22Rv1 (cell line): ENCODE data around the gene EIF1.

Experiments
- ZFX ChIP-seq: fragments of 450-650 bp; IDR thresholded peaks from 2 replicates; pipeline ENCODE4 v1.6.1; 2017; ENCODE audit warnings: antibody characterized with exemption, borderline replicate concordance
- TF ChIP-seq, protein P1 (sequence below): fragments of 450-650 bp; IDR thresholded peaks from 2 replicates; pipeline ENCODE4 v1.5.1; 2017; ENCODE audit warnings: mild to moderate bottlenecking

DNA sequence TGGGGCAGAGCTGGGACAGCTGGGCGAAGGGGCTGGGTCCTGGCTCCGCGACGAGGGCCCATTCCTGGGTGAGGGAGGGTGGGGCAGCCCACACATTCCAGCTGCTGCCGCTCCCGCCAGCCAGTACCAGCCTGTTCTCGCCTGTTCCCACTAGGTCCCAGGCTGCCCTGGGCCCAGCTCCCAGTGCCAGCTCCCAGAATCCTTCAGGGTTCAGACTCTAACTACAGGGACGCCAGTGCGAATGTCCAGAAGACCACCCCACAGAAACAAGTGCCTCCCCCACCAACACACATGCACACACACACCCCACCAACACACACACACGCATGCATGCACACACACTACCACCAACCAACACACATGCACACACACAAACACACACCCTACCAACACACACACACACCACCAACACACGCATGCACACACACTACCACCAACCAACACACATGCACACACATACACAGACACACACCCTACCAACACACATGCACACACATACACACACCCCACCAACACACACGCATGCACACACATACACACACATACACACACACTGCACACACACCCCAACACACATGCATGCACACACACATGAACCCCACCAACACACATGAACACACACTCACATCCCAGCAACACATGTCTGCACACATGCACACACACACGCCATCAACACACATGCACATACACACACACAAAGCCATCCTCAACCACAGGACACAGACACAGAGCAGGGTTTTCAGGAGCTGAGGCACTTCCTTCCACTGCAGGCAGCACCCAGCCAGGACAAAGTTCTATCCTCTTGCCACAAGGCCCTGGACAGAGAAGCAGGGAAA lies 36.8 kb upstream of the EIF1 start:
- TF ChIP-seq, protein P1, sequence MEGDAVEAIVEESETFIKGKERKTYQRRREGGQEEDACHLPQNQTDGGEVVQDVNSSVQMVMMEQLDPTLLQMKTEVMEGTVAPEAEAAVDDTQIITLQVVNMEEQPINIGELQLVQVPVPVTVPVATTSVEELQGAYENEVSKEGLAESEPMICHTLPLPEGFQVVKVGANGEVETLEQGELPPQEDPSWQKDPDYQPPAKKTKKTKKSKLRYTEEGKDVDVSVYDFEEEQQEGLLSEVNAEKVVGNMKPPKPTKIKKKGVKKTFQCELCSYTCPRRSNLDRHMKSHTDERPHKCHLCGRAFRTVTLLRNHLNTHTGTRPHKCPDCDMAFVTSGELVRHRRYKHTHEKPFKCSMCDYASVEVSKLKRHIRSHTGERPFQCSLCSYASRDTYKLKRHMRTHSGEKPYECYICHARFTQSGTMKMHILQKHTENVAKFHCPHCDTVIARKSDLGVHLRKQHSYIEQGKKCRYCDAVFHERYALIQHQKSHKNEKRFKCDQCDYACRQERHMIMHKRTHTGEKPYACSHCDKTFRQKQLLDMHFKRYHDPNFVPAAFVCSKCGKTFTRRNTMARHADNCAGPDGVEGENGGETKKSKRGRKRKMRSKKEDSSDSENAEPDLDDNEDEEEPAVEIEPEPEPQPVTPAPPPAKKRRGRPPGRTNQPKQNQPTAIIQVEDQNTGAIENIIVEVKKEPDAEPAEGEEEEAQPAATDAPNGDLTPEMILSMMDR, result no peak
- TF ChIP-seq ZFX, result no peak
